ENCODE results near the gene GSG1L. TPM values are rescaled to one million over a fixed set of nuclear protein-coding genes. Genes with fewer than 3 reads are reported as not detected.

GSG1L gene
- total and polyA plus RNA-seq, 2 of the 13 experiments (the other 11 are each of a cell fraction or from before 2014, with no cell fraction given): not detected

DNA sequence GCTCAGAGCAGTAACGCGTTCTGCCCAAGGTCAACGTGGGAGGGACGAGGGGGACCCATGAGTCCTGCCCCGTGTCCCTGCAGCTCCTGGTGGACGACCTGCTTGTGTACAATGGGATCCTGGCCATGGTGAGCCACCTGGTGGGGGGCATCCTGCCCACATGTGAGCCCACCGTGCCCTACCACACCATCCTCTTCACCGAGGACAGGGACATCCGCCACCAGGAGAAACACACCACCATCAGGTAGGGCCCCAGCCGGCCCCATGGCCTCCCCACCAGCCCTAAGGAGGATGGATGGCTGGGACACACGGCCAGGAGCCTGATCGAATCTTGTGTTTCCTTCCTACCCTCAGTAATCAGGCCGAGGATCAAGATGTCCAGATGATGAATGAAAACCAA is 286.0 kb downstream of the GSG1L start (continued):
- no peak for TF ChIP-seq ZNF570 (CRISPR knock-in tag; IDR thresholded peaks at IDR 0.05; ENCODE audit: borderline replicate concordance)
- TF ChIP-seq CEBPG (CRISPR knock-in tag; IDR thresholded peaks at IDR 0.05): no peak
- TF ChIP-seq EED (CRISPR knock-in tag; IDR thresholded peaks at IDR 0.05): no peak

DNA sequence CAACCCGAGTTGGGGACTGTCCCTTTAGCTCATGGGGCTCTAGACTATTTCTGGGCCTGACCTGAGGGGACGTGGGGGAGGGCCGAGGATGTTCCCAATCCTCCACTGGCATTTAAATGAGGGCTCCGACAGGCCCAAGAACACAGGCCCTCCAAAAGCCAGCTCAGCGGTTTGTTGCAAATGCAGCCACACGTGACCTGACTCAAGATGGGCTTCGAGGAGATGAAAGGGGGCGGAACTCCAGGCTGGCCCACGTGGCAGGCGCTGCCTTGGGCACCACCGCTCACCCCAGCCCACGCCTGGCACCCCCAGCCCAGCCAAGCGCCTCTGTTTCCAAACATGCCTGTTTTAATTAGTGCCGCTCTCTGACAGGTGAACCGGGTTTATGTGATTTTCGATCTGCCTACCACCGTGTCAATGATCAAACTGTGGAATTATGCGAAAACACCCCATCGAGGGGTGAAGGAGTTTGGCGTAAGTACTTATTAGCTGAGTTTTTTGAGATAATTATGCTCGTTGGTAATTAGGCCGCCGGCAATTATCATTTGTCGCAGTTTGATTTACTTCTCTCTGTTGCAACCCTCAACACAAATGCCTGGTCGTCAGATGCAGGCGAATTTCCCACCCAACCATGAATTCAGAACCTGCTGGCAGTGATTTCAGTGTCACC is 286.8 kb downstream of the GSG1L start:
- POLR2A ChIA-PET: no interaction called here
- CTCF ChIA-PET (ENCODE audit: low intra/inter-chr PET ratio, low total read pairs): no interaction called here
- in situ Hi-C loops (cut with HindIII; ENCODE audit: extremely low pct_ligation_motif_present, low pct_unique_long_range_greater_than_20kb) (no loop called here), intact Hi-C loops (cut with micrococcal nuclease; ENCODE audit: unreplicated experiment) (no loop called here)
- H3K27me3 ChIP-seq (ENCODE audit: control insufficient read depth in 1 of 2, insufficient read depth in 2 of 2, low read length in 2 of 2): no peaks in the 10 kb centered on the region
- peaks cover 0 to 2% of the 10 kb centered on the region in 2 experiments; a peak in 1 of 5 replicates for H3K36me3 ChIP-seq (replicated peaks in 1 of 2; ENCODE audit: control insufficient read depth in 1 of 2, insufficient read depth in 2 of 2, low read length in 2 of 2)
- H3K79me2 ChIP-seq (ENCODE audit: insufficient read depth, low read length): no peaks in the 10 kb centered on the region
- ATAC-seq: no peak
- H3K4me3 ChIP-seq (replicated peaks in 1 of 3; ENCODE audit: insufficient read depth in 1 of 3, low read depth in 2 of 3, low read length in 3 of 3): no peak overlapping the region
- no peak overlapping the region for H2AFZ ChIP-seq (ENCODE audit: low read length)
- no TSS peak for BruUV-seq (replicated peaks)
- H3K4me2 ChIP-seq (ENCODE audit: low read depth, low read length): no peak overlapping the region
- H3K9ac ChIP-seq (ENCODE audit: insufficient read depth, low read depth, low read length): no peak overlapping the region
- TF ChIP-seq SUZ12 (IDR thresholded peaks at IDR 0.05; ENCODE audit: low read depth, low read length) (no peak), ERF (CRISPR knock-in tag; IDR thresholded peaks at IDR 0.05) (no peak), HNRNPH1 (optimal IDR thresholded peaks at IDR 0.05; ENCODE audit: low read depth, low read length) (no peak), ZFP82 (CRISPR knock-in tag; IDR thresholded peaks at IDR 0.05; ENCODE audit: borderline replicate concordance) (no peak), ZSCAN12 (CRISPR knock-in tag; IDR thresholded peaks at IDR 0.05) (no peak), ZNF83 (CRISPR knock-in tag; IDR thresholded peaks at IDR 0.05; ENCODE audit: borderline replicate concordance) (no peak), MAFK (conservative IDR thresholded peaks at IDR 0.05 in 1 of 2, IDR thresholded peaks at IDR 0.05 in 1 of 2; ENCODE audit: low read length in 2 of 2) (peak; percentile 30 to 37; a peak in 1 of 4 replicates), POLR2A (IDR thresholded peaks at IDR 0.05; ENCODE audit: insufficient read depth in 1 of 2, low read depth in 2 of 2, low read length in 2 of 2) (no peak), MAFF (IDR thresholded peaks at IDR 0.05; ENCODE audit: low read depth, low read length) (0 out of 2 replicates have a peak, but pooled peaks have one; percentile 6)
- TF ChIP-seq, protein P1, sequence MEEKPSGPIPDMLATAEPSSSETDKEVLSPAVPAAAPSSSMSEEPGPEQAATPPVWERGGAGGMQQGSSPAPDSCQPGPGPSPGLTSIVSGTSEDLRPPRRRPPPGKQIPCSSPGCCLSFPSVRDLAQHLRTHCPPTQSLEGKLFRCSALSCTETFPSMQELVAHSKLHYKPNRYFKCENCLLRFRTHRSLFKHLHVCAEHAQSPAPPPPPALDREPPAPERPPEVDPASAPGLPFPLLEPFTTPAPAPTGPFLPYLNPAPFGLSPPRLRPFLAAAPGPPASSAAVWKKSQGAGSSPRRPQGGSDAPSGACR (CRISPR knock-in tag; IDR thresholded peaks at IDR 0.05): no peak
- TF ChIP-seq, protein P2, sequence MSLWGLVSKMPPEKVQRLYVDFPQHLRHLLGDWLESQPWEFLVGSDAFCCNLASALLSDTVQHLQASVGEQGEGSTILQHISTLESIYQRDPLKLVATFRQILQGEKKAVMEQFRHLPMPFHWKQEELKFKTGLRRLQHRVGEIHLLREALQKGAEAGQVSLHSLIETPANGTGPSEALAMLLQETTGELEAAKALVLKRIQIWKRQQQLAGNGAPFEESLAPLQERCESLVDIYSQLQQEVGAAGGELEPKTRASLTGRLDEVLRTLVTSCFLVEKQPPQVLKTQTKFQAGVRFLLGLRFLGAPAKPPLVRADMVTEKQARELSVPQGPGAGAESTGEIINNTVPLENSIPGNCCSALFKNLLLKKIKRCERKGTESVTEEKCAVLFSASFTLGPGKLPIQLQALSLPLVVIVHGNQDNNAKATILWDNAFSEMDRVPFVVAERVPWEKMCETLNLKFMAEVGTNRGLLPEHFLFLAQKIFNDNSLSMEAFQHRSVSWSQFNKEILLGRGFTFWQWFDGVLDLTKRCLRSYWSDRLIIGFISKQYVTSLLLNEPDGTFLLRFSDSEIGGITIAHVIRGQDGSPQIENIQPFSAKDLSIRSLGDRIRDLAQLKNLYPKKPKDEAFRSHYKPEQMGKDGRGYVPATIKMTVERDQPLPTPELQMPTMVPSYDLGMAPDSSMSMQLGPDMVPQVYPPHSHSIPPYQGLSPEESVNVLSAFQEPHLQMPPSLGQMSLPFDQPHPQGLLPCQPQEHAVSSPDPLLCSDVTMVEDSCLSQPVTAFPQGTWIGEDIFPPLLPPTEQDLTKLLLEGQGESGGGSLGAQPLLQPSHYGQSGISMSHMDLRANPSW (CRISPR knock-in tag; IDR thresholded peaks at IDR 0.05; ENCODE audit: borderline replicate concordance): no peak
- no peak for FAIRE-seq
- H3K4me1 ChIP-seq (ENCODE audit: insufficient read depth, low read length): no peaks in the 10 kb centered on the region
- no peaks in the 10 kb centered on the region for H3K9me3 ChIP-seq (ENCODE audit: low read length)
- H4K20me1 ChIP-seq (ENCODE audit: insufficient read depth, low read length): 0 out of 2 replicates have a peak, but pooled peaks cover 3% of the 10 kb centered on the region
- DNase-seq (ENCODE audit: low spot score): no peak
- 90% methylated on average over 22 of the region's 26 CpGs for WGBS (ENCODE audit: low lambda C conversion rate)
- no peak overlapping the region for H3K27ac ChIP-seq (ENCODE audit: extremely low read length, insufficient read depth, low read length)

Data from HepG2 (cell line).